ENCODE data around the gene SKAP2.

SKAP2 gene

GRCh38 chr7:26735976-26736600, 128.3 kb downstream of the SKAP2 start:
- DNase-seq: no peak

GRCh38 chr7:26729150-26729775, 135.1 kb downstream of the SKAP2 start:
- no peak for DNase-seq

- DNase-seq: no peak
Observed at GRCh38 chr7:26726051-26726450, 138.3 kb downstream of the SKAP2 start.

GRCh38 chr7:26724795-26725194, 139.6 kb downstream of the SKAP2 start:
- DNase-seq: no peak

- no peak for DNase-seq
Observed at GRCh38 chr7:26723129-26723528, 141.3 kb downstream of the SKAP2 start.

- no peak for DNase-seq
Observed at GRCh38 chr7:26721450-26721849, 142.9 kb downstream of the SKAP2 start.

GRCh38 chr7:26718063-26718462, 146.3 kb downstream of the SKAP2 start:
- no peak for DNase-seq

GRCh38 chr7:26714438-26714837, 150.0 kb downstream of the SKAP2 start:
- DNase-seq: no peak

GRCh38 chr7:26714006-26714405, 150.4 kb downstream of the SKAP2 start:
- no peak for DNase-seq

GRCh38 chr7:26709210-26709990, 155.0 kb downstream of the SKAP2 start:
- DNase-seq: no peak

- no peak for DNase-seq
Observed at GRCh38 chr7:26705567-26705966, 158.8 kb downstream of the SKAP2 start.

GRCh38 chr7:26704786-26705185, 159.6 kb downstream of the SKAP2 start:
- no peak for DNase-seq

GRCh38 chr7:26704036-26704435, 160.4 kb downstream of the SKAP2 start:
- DNase-seq: no peak

- DNase-seq: no peak
Observed at GRCh38 chr7:26700893-26701292, 163.5 kb downstream of the SKAP2 start.

GRCh38 chr7:26700386-26700785, 164.0 kb downstream of the SKAP2 start:
- DNase-seq: no peak

- no peak for DNase-seq
Observed at GRCh38 chr7:26699766-26700165, 164.6 kb downstream of the SKAP2 start.

GRCh38 chr7:26698806-26699205, 165.6 kb downstream of the SKAP2 start:
- DNase-seq: no peak

GRCh38 chr7:26698194-26698593, 166.2 kb downstream of the SKAP2 start:
- DNase-seq: no peak

GRCh38 chr7:26696978-26697377, 167.4 kb downstream of the SKAP2 start:
- no peak for DNase-seq

- no peak for DNase-seq
Observed at GRCh38 chr7:26696161-26696560, 168.2 kb downstream of the SKAP2 start.

- DNase-seq: no peak
Observed at GRCh38 chr7:26694713-26695112, 169.7 kb downstream of the SKAP2 start.

- DNase-seq: no peak
Observed at GRCh38 chr7:26694141-26694540, 170.2 kb downstream of the SKAP2 start.

- DNase-seq: no peak
Observed at GRCh38 chr7:26691886-26692285, 172.5 kb downstream of the SKAP2 start.

- no peak for DNase-seq
Observed at GRCh38 chr7:26691406-26691805, 173.0 kb downstream of the SKAP2 start.

All from activated CD4-positive, alpha-beta T cell treated with anti-CD3 and anti-CD28 coated beads for 1 hour (primary cell).